GM18951 (cell line): ENCODE measurements around the gene MMP3.

ENCODE experiments used
- POLR2A ChIP-seq: IDR thresholded peaks from 4 replicates; pipeline ENCODE4 v1.6.1; 2011; ENCODE audit warnings: mild to moderate bottlenecking; ENCODE audit not compliant: insufficient read length, insufficient read depth; ENCODE audit errors: extremely low read depth
- in situ Hi-C: fragments of 300-500 bp; cut with MboI; formaldehyde crosslinking; loops from one replicate; pipeline ENCODE4 v1.12.0; 2022; ENCODE audit warnings: low sequenced_read_pairs, mixed read lengths, inconsistent platforms; ENCODE audit not compliant: unreplicated experiment

The MMP3 gene

GRCh38 chr11:102819491-102819890 is 23.9 kb downstream of the MMP3 start:
- in situ Hi-C loops = no loop called here
- no peak for TF ChIP-seq POLR2A

- TF ChIP-seq POLR2A = no peak
- in situ Hi-C loops = no loop called here
Measured at GRCh38 chr11:102813484-102813883, 29.9 kb downstream of the MMP3 start.

GRCh38 chr11:102812188-102812587 is 31.2 kb downstream of the MMP3 start:
- in situ Hi-C loops = no loop called here

GRCh38 chr11:102810950-102811660 is 32.3 kb downstream of the MMP3 start:
- in situ Hi-C loops = no loop called here
- TF ChIP-seq POLR2A = no peak

More at GRCh38 chr11:102812188-102812587, 31.2 kb downstream of the MMP3 start:
- TF ChIP-seq POLR2A = no peak

- in situ Hi-C loops = no loop called here
- no peak for TF ChIP-seq POLR2A
Measured at GRCh38 chr11:102809971-102810370, 33.4 kb downstream of the MMP3 start.

- TF ChIP-seq POLR2A = no peak
- in situ Hi-C loops = no loop called here
Measured at GRCh38 chr11:102807921-102808320, 35.5 kb downstream of the MMP3 start.

GRCh38 chr11:102806296-102806695 is 37.1 kb downstream of the MMP3 start:
- in situ Hi-C loops = no loop called here
- no peak for TF ChIP-seq POLR2A

GRCh38 chr11:102802341-102802740 is 41.1 kb downstream of the MMP3 start:
- in situ Hi-C loops = no loop called here
- TF ChIP-seq POLR2A = no peak

GRCh38 chr11:102800767-102801166 is 42.6 kb downstream of the MMP3 start:
- no peak for TF ChIP-seq POLR2A
- in situ Hi-C loops = no loop called here

GRCh38 chr11:102799681-102800340 is 43.6 kb downstream of the MMP3 start:
- in situ Hi-C loops = no loop called here
- TF ChIP-seq POLR2A = no peak

GRCh38 chr11:102798012-102798746 is 45.2 kb downstream of the MMP3 start, which contains the start of gene MMP1:
Gene MMP1, minus strand, starts transcription at chr11:102798160. Its CDS starts 68 bp downstream, at chr11:102798092.
- in situ Hi-C loops = no loop called here
- TF ChIP-seq POLR2A = no peak

- in situ Hi-C loops = no loop called here
- no peak for TF ChIP-seq POLR2A
Measured at GRCh38 chr11:102794382-102794781, 49.0 kb downstream of the MMP3 start.

GRCh38 chr11:102793677-102794290 is 49.6 kb downstream of the MMP3 start:
- TF ChIP-seq POLR2A = no peak
- in situ Hi-C loops = no loop called here
